ENCODE data around the gene RBM20.

DNA sequence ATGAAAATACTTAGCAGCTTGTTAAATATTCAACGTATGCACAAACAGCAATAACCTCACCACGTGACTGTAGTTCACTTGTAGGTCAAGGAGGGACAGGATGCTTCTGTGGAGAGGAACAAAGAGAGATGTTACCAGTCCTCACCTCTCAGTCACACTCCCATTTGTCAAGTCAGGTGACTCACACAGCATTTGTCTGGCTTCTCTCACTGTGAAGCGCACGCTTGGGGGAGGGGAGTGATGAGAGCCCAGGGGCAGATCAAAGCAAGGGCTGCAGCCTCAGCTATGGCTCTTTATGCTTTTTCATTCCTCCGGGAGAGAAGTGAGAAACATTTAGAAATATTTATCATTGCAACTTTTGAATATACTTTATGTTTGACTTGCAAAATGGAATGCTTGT is 2.9 kb upstream of the RBM20 start:
- TF ChIP-seq, protein P1, sequence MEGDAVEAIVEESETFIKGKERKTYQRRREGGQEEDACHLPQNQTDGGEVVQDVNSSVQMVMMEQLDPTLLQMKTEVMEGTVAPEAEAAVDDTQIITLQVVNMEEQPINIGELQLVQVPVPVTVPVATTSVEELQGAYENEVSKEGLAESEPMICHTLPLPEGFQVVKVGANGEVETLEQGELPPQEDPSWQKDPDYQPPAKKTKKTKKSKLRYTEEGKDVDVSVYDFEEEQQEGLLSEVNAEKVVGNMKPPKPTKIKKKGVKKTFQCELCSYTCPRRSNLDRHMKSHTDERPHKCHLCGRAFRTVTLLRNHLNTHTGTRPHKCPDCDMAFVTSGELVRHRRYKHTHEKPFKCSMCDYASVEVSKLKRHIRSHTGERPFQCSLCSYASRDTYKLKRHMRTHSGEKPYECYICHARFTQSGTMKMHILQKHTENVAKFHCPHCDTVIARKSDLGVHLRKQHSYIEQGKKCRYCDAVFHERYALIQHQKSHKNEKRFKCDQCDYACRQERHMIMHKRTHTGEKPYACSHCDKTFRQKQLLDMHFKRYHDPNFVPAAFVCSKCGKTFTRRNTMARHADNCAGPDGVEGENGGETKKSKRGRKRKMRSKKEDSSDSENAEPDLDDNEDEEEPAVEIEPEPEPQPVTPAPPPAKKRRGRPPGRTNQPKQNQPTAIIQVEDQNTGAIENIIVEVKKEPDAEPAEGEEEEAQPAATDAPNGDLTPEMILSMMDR (IDR thresholded peaks at IDR 0.05) = no peak
- no peak for TF ChIP-seq POLR2A (IDR thresholded peaks at IDR 0.05)

Measured in uterus (tissue), 2 donors.